Posterior cingulate gyrus (tissue), 11 donors: ENCODE results near the gene CRYBG1.

Source experiments
- DNase-seq, 10 donors: peaks; one replicate each; pipeline versions ENCODE4 v3.0.0 to v3.0.0-alpha.2; 2020 to 2021; ENCODE audit warnings: mixed read lengths in 3 of 10
- intact Hi-C: fragments of 100-400 bp; cut with DNase I; formaldehyde crosslinking; loops from one replicate; pipeline ENCODE4 v1.15.1; 2023

Gene CRYBG1

GRCh38 chr6:106618324-106618723 is 257.8 kb downstream of the CRYBG1 start:
- DNase-seq = no peak
- intact Hi-C loops = no loop called here

- intact Hi-C loops = no loop called here
- DNase-seq = no peak
Observed at GRCh38 chr6:106619223-106619622, 258.7 kb downstream of the CRYBG1 start.

GRCh38 chr6:106620931-106621672 is 260.6 kb downstream of the CRYBG1 start:
- no peak for DNase-seq
- intact Hi-C loops = no loop called here
